ENCODE data around the gene SIM2. TPM values are rescaled to one million over a fixed set of nuclear protein-coding genes. Genes with fewer than 3 reads are reported as not detected.

SIM2 gene
- total RNA-seq, 1 experiment from 2014 or later, result 23.9 TPM

GRCh38 chr21:36703626-36704280, 4.8 kb downstream of the SIM2 start:
- Histone ChIP-seq H3K27me3 (ENCODE audit: insufficient read depth, low read length) (no peaks in the 10 kb centered on the region), H3K79me2 (ENCODE audit: insufficient read depth, low read length) (peaks cover 89% of the 10 kb centered on the region), H3K36me3 (ENCODE audit: control insufficient read depth in 1 of 2, insufficient read depth in 2 of 2, low read length in 2 of 2) (no peaks in the 10 kb centered on the region), H3K9me3 (ENCODE audit: control insufficient read depth in 1 of 2, insufficient read depth in 1 of 2, low read depth in 1 of 2, low read length in 2 of 2) (no peaks in the 10 kb centered on the region), H2AFZ (ENCODE audit: low read depth, low read length, poor library complexity, severe bottlenecking) (no peak overlapping the region), H3K4me1 (ENCODE audit: control insufficient read depth in 1 of 2, insufficient read depth in 2 of 2, low read length in 2 of 2) (peaks cover 8 to 14% of the 10 kb centered on the region in 2 experiments), H3K27ac (ENCODE audit: low read depth, low read length) (no peak overlapping the region), H3K9ac (ENCODE audit: low read length) (no peak overlapping the region), H3K4me3 (replicated peaks in 1 of 2; ENCODE audit: low read depth in 1 of 2, low read length in 2 of 2) (no peak overlapping the region), H4K20me1 (ENCODE audit: insufficient read depth) (no peaks in the 10 kb centered on the region), H3K9me2 (ENCODE audit: insufficient read depth) (no peaks in the 10 kb centered on the region), H3K4me2 (ENCODE audit: low read length) (no peak overlapping the region)
- CTCF ChIA-PET, result no interaction called here
- no peak for ATAC-seq
- POLR2A ChIA-PET, result no interaction called here
- TF ChIP-seq SIN3A (IDR thresholded peaks at IDR 0.05; ENCODE audit: low read depth), result no peak
- TF ChIP-seq ELF1 (IDR thresholded peaks at IDR 0.05; ENCODE audit: borderline replicate concordance, low read depth), result no peak
- TF ChIP-seq SRF (IDR thresholded peaks at IDR 0.05; ENCODE audit: low read depth), result no peak
- no peak for TF ChIP-seq JUND (IDR thresholded peaks at IDR 0.05)
- DNase-seq (ENCODE audit: low read depth, low spot score), result no peak
- RAD21 ChIA-PET (ENCODE audit: low non-redundant PET in 1 of 2, low total read pairs in 2 of 2, uncharacterized antibody in 2 of 2, unreplicated experiment in 2 of 2), result interaction anchor here in 1 of 2 experiments (1.0 kb wide), 1 partner anchor 306 kb away, joined by 3 read pairs; no protein-coding TSS in a partner anchor
- intact Hi-C loops (cut with micrococcal nuclease), result no loop called here
- BruUV-seq (replicated peaks), result no TSS peak

GRCh38 chr21:36704281-36704957, 5.5 kb downstream of the SIM2 start:
- no peak for TF ChIP-seq EGR1 (IDR thresholded peaks at IDR 0.05; ENCODE audit: low read depth)
- TF ChIP-seq YY1 (IDR thresholded peaks at IDR 0.05; ENCODE audit: extremely low read depth, insufficient replicate concordance, low read depth, low read length), result no peak
- TF ChIP-seq CTCF (IDR thresholded peaks at IDR 0.05 in 2 of 3, conservative IDR thresholded peaks at IDR 0.05 in 1 of 3; ENCODE audit: borderline replicate concordance in 1 of 3, insufficient read depth in 1 of 3, low read depth in 2 of 3, low read length in 2 of 3), result no peak
- Histone ChIP-seq H3K9me3 (ENCODE audit: control insufficient read depth in 1 of 2, insufficient read depth in 1 of 2, low read depth in 1 of 2, low read length in 2 of 2) (no peaks in the 10 kb centered on the region), H3K27ac (ENCODE audit: low read depth, low read length) (no peak overlapping the region), H3K36me3 (ENCODE audit: control insufficient read depth in 1 of 2, insufficient read depth in 2 of 2, low read length in 2 of 2) (no peaks in the 10 kb centered on the region; a peak in 1 of 4 replicates), H4K20me1 (ENCODE audit: insufficient read depth) (no peaks in the 10 kb centered on the region), H3K79me2 (ENCODE audit: insufficient read depth, low read length) (peaks cover 88% of the 10 kb centered on the region), H3K4me2 (ENCODE audit: low read length) (no peak overlapping the region), H3K4me3 (replicated peaks in 1 of 2; ENCODE audit: low read depth in 1 of 2, low read length in 2 of 2) (no peak overlapping the region), H3K27me3 (ENCODE audit: insufficient read depth, low read length) (no peaks in the 10 kb centered on the region), H3K9me2 (ENCODE audit: insufficient read depth) (no peaks in the 10 kb centered on the region), H2AFZ (ENCODE audit: low read depth, low read length, poor library complexity, severe bottlenecking) (no peak overlapping the region), H3K9ac (ENCODE audit: low read length) (no peak overlapping the region), H3K4me1 (ENCODE audit: control insufficient read depth in 1 of 2, insufficient read depth in 2 of 2, low read length in 2 of 2) (peaks cover 8 to 14% of the 10 kb centered on the region in 2 experiments)
- ATAC-seq (no peak), DNase-seq (ENCODE audit: low read depth, low spot score) (no peak)
- POLR2A ChIA-PET, result no interaction called here
- RAD21 ChIA-PET (ENCODE audit: low non-redundant PET in 1 of 2, low total read pairs in 2 of 2, uncharacterized antibody in 2 of 2, unreplicated experiment in 2 of 2), result interaction anchor here in 1 of 2 experiments (1.0 kb wide), 1 partner anchor 305 kb away, joined by 3 read pairs; no protein-coding TSS in a partner anchor
- CTCF ChIA-PET, result no interaction called here
- no TSS peak for BruUV-seq (replicated peaks)
- intact Hi-C loops (cut with micrococcal nuclease), result no loop called here
